Skeletal muscle tissue (tissue), 4 donors: ENCODE data around the gene CLEC7A. TPM values are rescaled to one million over a fixed set of nuclear protein-coding genes. Genes with fewer than 3 reads are reported as not detected.

Source experiments
- H3K27ac ChIP-seq: one replicate; pipeline ENCODE4 v1.7.0; 2013; ENCODE audit warnings: mild to moderate bottlenecking, low read depth, low read length, inconsistent platforms
- H3K27me3 ChIP-seq, 3 donors: one replicate each; pipeline ENCODE4 v1.7.0; 2013; ENCODE audit warnings: low read length in 3 of 3; ENCODE audit not compliant: control insufficient read depth in 3 of 3, insufficient read depth in 3 of 3
- H3K36me3 ChIP-seq, 3 donors: one replicate each; pipeline ENCODE4 v1.7.0; 2013; ENCODE audit warnings: low read length in 3 of 3; ENCODE audit not compliant: control insufficient read depth in 3 of 3, insufficient read depth in 3 of 3
- H3K4me1 ChIP-seq, 3 donors: one replicate each; pipeline ENCODE4 v1.7.0; 2013; ENCODE audit warnings: low read length in 3 of 3, mild to moderate bottlenecking in 3 of 3; ENCODE audit not compliant: control insufficient read depth in 3 of 3, insufficient read depth in 3 of 3
- H3K4me3 ChIP-seq, 3 donors: one replicate each; pipeline ENCODE4 v1.7.0; 2013; ENCODE audit warnings: low read length in 3 of 3
- H3K9ac ChIP-seq, 3 donors: one replicate each; pipeline ENCODE4 v1.7.0; 2013; ENCODE audit warnings: low read length in 3 of 3, mild to moderate bottlenecking in 3 of 3, moderate library complexity in 2 of 3, low read depth in 1 of 3
- H3K9me3 ChIP-seq, 3 donors: one replicate each; pipeline ENCODE4 v1.7.0; 2013; ENCODE audit warnings: low read length in 3 of 3; ENCODE audit not compliant: control insufficient read depth in 3 of 3
- total RNA-seq: library from RNA; depleted of rRNA; stranded (reverse); fragments of >200 nt; gene quantifications from one replicate; pipeline ENCODE4 v1.2.3, GENCODE V29; 2014
- donor health status: Osteomylitis.

Gene CLEC7A
- total RNA-seq, 1 donor from 2014 or later: 2.1 TPM

- H3K4me1 ChIP-seq: no peaks in the 10 kb centered on the region
- no peak overlapping the region for H3K27ac ChIP-seq
- H3K27me3 ChIP-seq: no peaks in the 10 kb centered on the region
- no peak overlapping the region for H3K4me3 ChIP-seq
- no peak overlapping the region for H3K9ac ChIP-seq
- H3K36me3 ChIP-seq: no peaks in the 10 kb centered on the region
- no peaks in the 10 kb centered on the region for H3K9me3 ChIP-seq
Measured at GRCh38 chr12:10121278-10121677, 8.7 kb downstream of the CLEC7A start.

- Histone ChIP-seq H3K27me3 (no peaks in the 10 kb centered on the region), H3K4me1 (no peaks in the 10 kb centered on the region), H3K27ac (no peak overlapping the region), H3K4me3 (no peak overlapping the region), H3K36me3 (no peaks in the 10 kb centered on the region), H3K9me3 (no peaks in the 10 kb centered on the region), H3K9ac (no peak overlapping the region)
Measured at GRCh38 chr12:10119066-10119465, 10.9 kb downstream of the CLEC7A start.

GRCh38 chr12:10115890-10116289 lies 14.1 kb downstream of the CLEC7A start:
- H3K27ac ChIP-seq: no peak overlapping the region
- H3K36me3 ChIP-seq: no peaks in the 10 kb centered on the region
- no peak overlapping the region for H3K4me3 ChIP-seq
- no peaks in the 10 kb centered on the region for H3K9me3 ChIP-seq
- no peak overlapping the region for H3K9ac ChIP-seq
- H3K4me1 ChIP-seq: no peaks in the 10 kb centered on the region
- H3K27me3 ChIP-seq: no peaks in the 10 kb centered on the region

- H3K27me3 ChIP-seq: no peaks in the 10 kb centered on the region
- H3K4me1 ChIP-seq: no peaks in the 10 kb centered on the region
- H3K36me3 ChIP-seq: no peaks in the 10 kb centered on the region
- no peaks in the 10 kb centered on the region for H3K9me3 ChIP-seq
- no peak overlapping the region for H3K9ac ChIP-seq
- H3K27ac ChIP-seq: no peak overlapping the region
- no peak overlapping the region for H3K4me3 ChIP-seq
Measured at GRCh38 chr12:10115311-10115710, 14.7 kb downstream of the CLEC7A start.

- Histone ChIP-seq H3K9me3 (no peaks in the 10 kb centered on the region), H3K27me3 (no peaks in the 10 kb centered on the region), H3K4me1 (no peaks in the 10 kb centered on the region), H3K27ac (no peak overlapping the region), H3K4me3 (no peak overlapping the region), H3K36me3 (no peaks in the 10 kb centered on the region), H3K9ac (no peak overlapping the region)
Measured at GRCh38 chr12:10113920-10114319, 16.1 kb downstream of the CLEC7A start.

GRCh38 chr12:10113075-10113474 lies 16.9 kb downstream of the CLEC7A start:
- H3K36me3 ChIP-seq: no peaks in the 10 kb centered on the region
- H3K27ac ChIP-seq: no peak overlapping the region

GRCh38 chr12:10111451-10111850 lies 18.5 kb downstream of the CLEC7A start:
- Histone ChIP-seq H3K4me1 (no peaks in the 10 kb centered on the region), H3K9me3 (no peaks in the 10 kb centered on the region), H3K27ac (no peak overlapping the region), H3K36me3 (no peaks in the 10 kb centered on the region), H3K4me3 (no peak overlapping the region), H3K27me3 (no peaks in the 10 kb centered on the region), H3K9ac (no peak overlapping the region)

More at GRCh38 chr12:10113075-10113474, 16.9 kb downstream of the CLEC7A start:
- H3K27me3 ChIP-seq: no peaks in the 10 kb centered on the region
- H3K4me1 ChIP-seq: no peaks in the 10 kb centered on the region
- no peak overlapping the region for H3K9ac ChIP-seq
- no peaks in the 10 kb centered on the region for H3K9me3 ChIP-seq
- H3K4me3 ChIP-seq: no peak overlapping the region

GRCh38 chr12:10110256-10110844 lies 19.6 kb downstream of the CLEC7A start:
- Histone ChIP-seq H3K27me3 (no peaks in the 10 kb centered on the region), H3K4me1 (no peaks in the 10 kb centered on the region), H3K27ac (no peak overlapping the region), H3K36me3 (no peaks in the 10 kb centered on the region), H3K4me3 (no peak overlapping the region), H3K9ac (no peak overlapping the region), H3K9me3 (no peaks in the 10 kb centered on the region)

GRCh38 chr12:10102322-10102721 lies 27.7 kb downstream of the CLEC7A start:
- H3K9me3 ChIP-seq: no peaks in the 10 kb centered on the region
- H3K27ac ChIP-seq: no peak overlapping the region
- H3K4me1 ChIP-seq: peaks cover 5 to 9% (median 9%) of the 10 kb centered on the region in 3 donors
- H3K4me3 ChIP-seq: no peak overlapping the region
- no peaks in the 10 kb centered on the region for H3K36me3 ChIP-seq
- no peak overlapping the region for H3K9ac ChIP-seq
- H3K27me3 ChIP-seq: no peaks in the 10 kb centered on the region

- Histone ChIP-seq H3K36me3 (no peaks in the 10 kb centered on the region), H3K9ac (no peak overlapping the region), H3K9me3 (no peaks in the 10 kb centered on the region), H3K4me3 (no peak overlapping the region), H3K4me1 (peaks cover 5 to 9% (median 9%) of the 10 kb centered on the region in 3 donors), H3K27me3 (no peaks in the 10 kb centered on the region), H3K27ac (no peak overlapping the region)
Measured at GRCh38 chr12:10101648-10102220, 28.3 kb downstream of the CLEC7A start.
